ENCODE data around the gene HAT1. TPM values are rescaled to one million over a fixed set of nuclear protein-coding genes. Genes with fewer than 3 reads are reported as not detected.

Gene HAT1
- total RNA-seq, 1 experiment from 2014 or later: 74.3 TPM

GRCh38 chr2:171902840-171903420, 19.3 kb upstream of the HAT1 start:
- TF ChIP-seq CTCF (IDR thresholded peaks at IDR 0.05; ENCODE audit: insufficient read depth in 1 of 2, low read depth in 1 of 2, low read length in 1 of 2, severe bottlenecking in 1 of 2, unreplicated experiment in 1 of 2): no peak
- peaks cover 8% of the 10 kb centered on the region for H3K27me3 Mint-ChIP-seq (ENCODE audit: insufficient read depth, unreplicated experiment)
- H3K4me3 ChIP-seq (ENCODE audit: low read depth, low read length): no peak overlapping the region
- H3K4me3 Mint-ChIP-seq (ENCODE audit: unreplicated experiment): no peak overlapping the region
- no TSS peak for BruUV-seq (replicated peaks)
- H3K27ac Mint-ChIP-seq (ENCODE audit: unreplicated experiment): no peak overlapping the region
- no peaks in the 10 kb centered on the region for H3K4me1 Mint-ChIP-seq (ENCODE audit: low read depth, unreplicated experiment)
- DNase-seq: no peak
- no peaks in the 10 kb centered on the region for H3K36me3 Mint-ChIP-seq (ENCODE audit: insufficient read depth, unreplicated experiment)
- ChIA-PET POLR2A (no interaction called here), CTCF (no interaction called here)
- H3K4me1 ChIP-seq: no peaks in the 10 kb centered on the region
- H3K27me3 ChIP-seq (replicated peaks; ENCODE audit: control insufficient read depth, insufficient read depth, low read length): no peaks in the 10 kb centered on the region
- peaks cover 5% of the 10 kb centered on the region; the same call in 1 of the 2 replicates for H3K9me3 ChIP-seq
- peaks cover 6% of the 10 kb centered on the region for H3K9me3 Mint-ChIP-seq (ENCODE audit: unreplicated experiment)
- H3K36me3 ChIP-seq (ENCODE audit: control insufficient read depth, insufficient read depth, low read length): no peaks in the 10 kb centered on the region
- intact Hi-C loops (cut with micrococcal nuclease; ENCODE audit: unreplicated experiment): no loop called here

GRCh38 chr2:171908235-171908634, 14.0 kb upstream of the HAT1 start:
- H3K36me3 ChIP-seq (ENCODE audit: control insufficient read depth, insufficient read depth, low read length): no peaks in the 10 kb centered on the region
- no peak overlapping the region for H3K4me3 Mint-ChIP-seq (ENCODE audit: unreplicated experiment)
- no peaks in the 10 kb centered on the region for H3K4me1 ChIP-seq
- POLR2A ChIA-PET: no interaction called here
- peaks cover 12% of the 10 kb centered on the region for H3K9me3 ChIP-seq
- H3K4me3 ChIP-seq (ENCODE audit: low read depth, low read length): no peak overlapping the region
- H3K27ac Mint-ChIP-seq (ENCODE audit: unreplicated experiment): no peak overlapping the region
- TF ChIP-seq CTCF (IDR thresholded peaks at IDR 0.05; ENCODE audit: insufficient read depth in 1 of 2, low read depth in 1 of 2, low read length in 1 of 2, severe bottlenecking in 1 of 2, unreplicated experiment in 1 of 2): no peak
- peaks cover 5% of the 10 kb centered on the region for H3K27me3 Mint-ChIP-seq (ENCODE audit: insufficient read depth, unreplicated experiment)
- CTCF ChIA-PET: no interaction called here
- H3K27me3 ChIP-seq (replicated peaks; ENCODE audit: control insufficient read depth, insufficient read depth, low read length): no peaks in the 10 kb centered on the region
- BruUV-seq (replicated peaks): no TSS peak
- no peak for DNase-seq
- no peaks in the 10 kb centered on the region for H3K9me3 Mint-ChIP-seq (ENCODE audit: unreplicated experiment)
- no peaks in the 10 kb centered on the region for H3K36me3 Mint-ChIP-seq (ENCODE audit: insufficient read depth, unreplicated experiment)
- no peaks in the 10 kb centered on the region for H3K4me1 Mint-ChIP-seq (ENCODE audit: low read depth, unreplicated experiment)
- intact Hi-C loops (cut with micrococcal nuclease; ENCODE audit: unreplicated experiment): no loop called here

- Mint-ChIP-seq H3K9me3 (ENCODE audit: unreplicated experiment) (no peaks in the 10 kb centered on the region), H3K27me3 (ENCODE audit: insufficient read depth, unreplicated experiment) (peaks cover 5% of the 10 kb centered on the region), H3K27ac (ENCODE audit: unreplicated experiment) (no peak overlapping the region), H3K4me1 (ENCODE audit: low read depth, unreplicated experiment) (no peaks in the 10 kb centered on the region), H3K4me3 (ENCODE audit: unreplicated experiment) (no peak overlapping the region), H3K36me3 (ENCODE audit: insufficient read depth, unreplicated experiment) (no peaks in the 10 kb centered on the region)
- H3K4me3 ChIP-seq (ENCODE audit: low read depth, low read length): no peak overlapping the region
- H3K4me1 ChIP-seq: no peaks in the 10 kb centered on the region
- ChIA-PET CTCF (interaction anchor here (0.7 kb wide), 1 partner anchor 48 kb away, joined by 4 read pairs; no protein-coding TSS in a partner anchor), POLR2A (no interaction called here)
- no TSS peak for BruUV-seq (replicated peaks)
- TF ChIP-seq CTCF (IDR thresholded peaks at IDR 0.05; ENCODE audit: insufficient read depth in 1 of 2, low read depth in 1 of 2, low read length in 1 of 2, severe bottlenecking in 1 of 2, unreplicated experiment in 1 of 2): no peak
- no peak for DNase-seq
- peaks cover 12% of the 10 kb centered on the region for H3K9me3 ChIP-seq
- no peaks in the 10 kb centered on the region for H3K36me3 ChIP-seq (ENCODE audit: control insufficient read depth, insufficient read depth, low read length)
- no peaks in the 10 kb centered on the region for H3K27me3 ChIP-seq (replicated peaks; ENCODE audit: control insufficient read depth, insufficient read depth, low read length)
- intact Hi-C loops (cut with micrococcal nuclease; ENCODE audit: unreplicated experiment): no loop called here
These were observed 13.0 kb upstream of the HAT1 start for GRCh38 chr2:171909266-171909665.

All from Caco-2 (cell line).